Panc1 (cell line): Measurements from ENCODE around the gene FLT3. TPM values are rescaled to one million over a fixed set of nuclear protein-coding genes. Genes with fewer than 3 reads are reported as not detected.

ENCODE experiments used
- ATAC-seq: fragments of 200-7000 bp; cut with Tn5 transposase; 2 replicates; pipeline ENCODE4 v1.9.1; 2020; ENCODE audit warnings: mild to moderate bottlenecking, moderate library complexity
- BruUV-seq: library from RNA; stranded (reverse); fragments of 400-500 nt; replicated peaks from 2 replicates; lab custom pipeline; 2021; lab: Mats Ljungman, UMichigan
- CTCF ChIA-PET: fragments of 300-600 bp; sonication (Branson Sonifier 250); formaldehyde crosslinking; loops from one replicate; lab custom pipeline; 2022; ENCODE audit warnings: antibody characterized with exemption; lab: Charles Lee
- POLR2A ChIA-PET: fragments of 300-600 bp; sonication (Branson Sonifier 250); formaldehyde crosslinking; loops from one replicate; lab custom pipeline; 2022; ENCODE audit warnings: antibody characterized with exemption; lab: Charles Lee
- DNase-seq: peaks from one replicate; pipeline ENCODE4 v3.0.0-alpha.2; 2010; ENCODE audit warnings: low read depth, low spot score
- H3K27ac ChIP-seq: 2 replicates; pipeline ENCODE4 v1.5.1; 2011; ENCODE audit warnings: mild to moderate bottlenecking, low read length, inconsistent platforms
- H3K27me3 ChIP-seq: fragments of 200-500 bp; sonication (Bioruptor generic); 2 replicates; pipeline ENCODE4 v1.6.0; 2014; ENCODE audit warnings: low read length, inconsistent platforms; ENCODE audit not compliant: control insufficient read depth, insufficient read depth
- H3K36me3 ChIP-seq: fragments of 200-500 bp; sonication (Bioruptor generic); 2 replicates; pipeline ENCODE4 v1.5.1; 2014; ENCODE audit warnings: inconsistent platforms, mild to moderate bottlenecking, low read length, moderate library complexity; ENCODE audit not compliant: control insufficient read depth, insufficient read depth
- H3K4me1 ChIP-seq: 2 replicates; pipeline ENCODE4 v1.5.1; 2011; ENCODE audit warnings: inconsistent platforms, mild to moderate bottlenecking, low read length, moderate library complexity; ENCODE audit not compliant: control insufficient read depth, insufficient read depth
- H3K4me3 ChIP-seq, 2 experiments: 2 replicates each; pipeline ENCODE4 v1.5.1; 2011 to 2012; ENCODE audit warnings: low read depth in 2 of 2, low read length in 2 of 2, mild to moderate bottlenecking in 2 of 2, inconsistent platforms in 1 of 2, moderate library complexity in 1 of 2
- H3K9me3 ChIP-seq: fragments of 200-500 bp; sonication (Bioruptor generic); 2 replicates; pipeline ENCODE4 v1.5.1; 2014; ENCODE audit warnings: low read depth, mild to moderate bottlenecking, inconsistent platforms, low read length, moderate library complexity; ENCODE audit not compliant: control insufficient read depth, insufficient read depth
- CTCF ChIP-seq: fragments of 450-650 bp; IDR thresholded peaks from 2 replicates; pipeline ENCODE4 v1.5.1; 2017; ENCODE audit warnings: mild to moderate bottlenecking
- POLR2AphosphoS5 ChIP-seq: IDR thresholded peaks from 2 replicates; pipeline ENCODE4 v1.6.1; 2012; ENCODE audit warnings: mild to moderate bottlenecking, low read depth, low read length, moderate library complexity
- SIN3A ChIP-seq: IDR thresholded peaks from 2 replicates; pipeline ENCODE4 v1.6.1; 2012; ENCODE audit warnings: low read depth, mild to moderate bottlenecking, low read length, moderate library complexity, borderline replicate concordance; ENCODE audit not compliant: insufficient read depth
- TCF7L2 ChIP-seq: IDR thresholded peaks from 2 replicates; pipeline ENCODE4 v1.6.1; 2011; ENCODE audit warnings: mild to moderate bottlenecking, low read depth, low read length, inconsistent platforms
- in situ Hi-C: cut with HindIII; loops from 2 replicates; pipeline ENCODE4 v1.10.0; 2016; ENCODE audit warnings: low sequenced_read_pairs, low pct_unique_long_range_greater_than_20kb
- intact Hi-C: fragments of 100-400 bp; cut with micrococcal nuclease; formaldehyde crosslinking; loops from one replicate; pipeline ENCODE4 v1.10.0; 2022; ENCODE audit not compliant: unreplicated experiment
- total RNA-seq: library from RNA; stranded (reverse); gene quantifications from one replicate; pipeline ENCODE4 v1.2.1, GENCODE V29; 2021; ENCODE audit not compliant: unreplicated experiment
- TF ChIP-seq, protein P1 (sequence below), 2 experiments: IDR thresholded peaks; 2 replicates each; pipeline ENCODE4 v1.6.1; 2011 to 2012; ENCODE audit warnings: low read depth in 2 of 2, control low read depth in 1 of 2, low read length in 1 of 2, mild to moderate bottlenecking in 1 of 2, moderate library complexity in 1 of 2; ENCODE audit not compliant: insufficient read depth in 1 of 2

The FLT3 gene
- total RNA-seq, 1 experiment from 2014 or later: 0.08 TPM

GRCh38 chr13:28121224-28121623, 20.8 kb upstream of the FLT3 start:
- H3K27ac ChIP-seq: no peak overlapping the region
- intact Hi-C loops: no loop called here
- H3K9me3 ChIP-seq: no peaks in the 10 kb centered on the region
- ChIA-PET CTCF (interaction anchor here (0.7 kb wide), 1 partner anchor 135 kb away, joined by 4 read pairs; no protein-coding TSS in a partner anchor), POLR2A (no interaction called here)
- no peak for TF ChIP-seq TCF7L2
- TF ChIP-seq, protein P1, sequence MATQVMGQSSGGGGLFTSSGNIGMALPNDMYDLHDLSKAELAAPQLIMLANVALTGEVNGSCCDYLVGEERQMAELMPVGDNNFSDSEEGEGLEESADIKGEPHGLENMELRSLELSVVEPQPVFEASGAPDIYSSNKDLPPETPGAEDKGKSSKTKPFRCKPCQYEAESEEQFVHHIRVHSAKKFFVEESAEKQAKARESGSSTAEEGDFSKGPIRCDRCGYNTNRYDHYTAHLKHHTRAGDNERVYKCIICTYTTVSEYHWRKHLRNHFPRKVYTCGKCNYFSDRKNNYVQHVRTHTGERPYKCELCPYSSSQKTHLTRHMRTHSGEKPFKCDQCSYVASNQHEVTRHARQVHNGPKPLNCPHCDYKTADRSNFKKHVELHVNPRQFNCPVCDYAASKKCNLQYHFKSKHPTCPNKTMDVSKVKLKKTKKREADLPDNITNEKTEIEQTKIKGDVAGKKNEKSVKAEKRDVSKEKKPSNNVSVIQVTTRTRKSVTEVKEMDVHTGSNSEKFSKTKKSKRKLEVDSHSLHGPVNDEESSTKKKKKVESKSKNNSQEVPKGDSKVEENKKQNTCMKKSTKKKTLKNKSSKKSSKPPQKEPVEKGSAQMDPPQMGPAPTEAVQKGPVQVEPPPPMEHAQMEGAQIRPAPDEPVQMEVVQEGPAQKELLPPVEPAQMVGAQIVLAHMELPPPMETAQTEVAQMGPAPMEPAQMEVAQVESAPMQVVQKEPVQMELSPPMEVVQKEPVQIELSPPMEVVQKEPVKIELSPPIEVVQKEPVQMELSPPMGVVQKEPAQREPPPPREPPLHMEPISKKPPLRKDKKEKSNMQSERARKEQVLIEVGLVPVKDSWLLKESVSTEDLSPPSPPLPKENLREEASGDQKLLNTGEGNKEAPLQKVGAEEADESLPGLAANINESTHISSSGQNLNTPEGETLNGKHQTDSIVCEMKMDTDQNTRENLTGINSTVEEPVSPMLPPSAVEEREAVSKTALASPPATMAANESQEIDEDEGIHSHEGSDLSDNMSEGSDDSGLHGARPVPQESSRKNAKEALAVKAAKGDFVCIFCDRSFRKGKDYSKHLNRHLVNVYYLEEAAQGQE (IDR thresholded peaks at IDR 0.05; ENCODE audit: insufficient read depth in 1 of 2, low read depth in 2 of 2, low read length in 1 of 2): no peak
- no peak for TF ChIP-seq SIN3A
- no peak for TF ChIP-seq POLR2AphosphoS5
- TF ChIP-seq CTCF: no peak
- BruUV-seq: no TSS peak
- in situ Hi-C loops: no loop called here
- H3K27me3 ChIP-seq: no peaks in the 10 kb centered on the region
- H3K4me1 ChIP-seq: no peaks in the 10 kb centered on the region
- DNase-seq: no peak
- no peaks in the 10 kb centered on the region for H3K36me3 ChIP-seq
- H3K4me3 ChIP-seq: no peak overlapping the region
- ATAC-seq: no peak

- no TSS peak for BruUV-seq
- Histone ChIP-seq H3K9me3 (no peaks in the 10 kb centered on the region), H3K27ac (no peak overlapping the region), H3K27me3 (no peaks in the 10 kb centered on the region), H3K4me1 (no peaks in the 10 kb centered on the region), H3K36me3 (no peaks in the 10 kb centered on the region), H3K4me3 (no peak overlapping the region)
- intact Hi-C loops (no loop called here), in situ Hi-C loops (no loop called here)
- TF ChIP-seq SIN3A (no peak), TCF7L2 (no peak), CTCF (no peak), POLR2AphosphoS5 (no peak)
- TF ChIP-seq, protein P1 (IDR thresholded peaks at IDR 0.05; ENCODE audit: insufficient read depth in 1 of 2, low read depth in 2 of 2, low read length in 1 of 2): no peak
- ATAC-seq: no peak
- CTCF ChIA-PET: no interaction called here
- no peak for DNase-seq
- POLR2A ChIA-PET: no interaction called here
Measured at GRCh38 chr13:28120317-28120716, 19.9 kb upstream of the FLT3 start.
